GM18870 (cell line): ENCODE data around the gene CCDC124.
A peak's percentile ranks its signal among the peaks of the same experiment; 100 is the strongest.
"Not testable (repeated sequence)": the region's sequence is repeated elsewhere in the genome, so short reads cannot be mapped to it uniquely, and the experiment has no call there.

Source experiments
- ATAC-seq: cut with Tn5 transposase; IDR thresholded peaks from one replicate; pipeline ENCODE4 v1.9.1; 2021; ENCODE audit warnings: moderate library complexity; ENCODE audit not compliant: unreplicated experiment

Gene CCDC124, protein sequence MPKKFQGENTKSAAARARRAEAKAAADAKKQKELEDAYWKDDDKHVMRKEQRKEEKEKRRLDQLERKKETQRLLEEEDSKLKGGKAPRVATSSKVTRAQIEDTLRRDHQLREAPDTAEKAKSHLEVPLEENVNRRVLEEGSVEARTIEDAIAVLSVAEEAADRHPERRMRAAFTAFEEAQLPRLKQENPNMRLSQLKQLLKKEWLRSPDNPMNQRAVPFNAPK

DNA sequence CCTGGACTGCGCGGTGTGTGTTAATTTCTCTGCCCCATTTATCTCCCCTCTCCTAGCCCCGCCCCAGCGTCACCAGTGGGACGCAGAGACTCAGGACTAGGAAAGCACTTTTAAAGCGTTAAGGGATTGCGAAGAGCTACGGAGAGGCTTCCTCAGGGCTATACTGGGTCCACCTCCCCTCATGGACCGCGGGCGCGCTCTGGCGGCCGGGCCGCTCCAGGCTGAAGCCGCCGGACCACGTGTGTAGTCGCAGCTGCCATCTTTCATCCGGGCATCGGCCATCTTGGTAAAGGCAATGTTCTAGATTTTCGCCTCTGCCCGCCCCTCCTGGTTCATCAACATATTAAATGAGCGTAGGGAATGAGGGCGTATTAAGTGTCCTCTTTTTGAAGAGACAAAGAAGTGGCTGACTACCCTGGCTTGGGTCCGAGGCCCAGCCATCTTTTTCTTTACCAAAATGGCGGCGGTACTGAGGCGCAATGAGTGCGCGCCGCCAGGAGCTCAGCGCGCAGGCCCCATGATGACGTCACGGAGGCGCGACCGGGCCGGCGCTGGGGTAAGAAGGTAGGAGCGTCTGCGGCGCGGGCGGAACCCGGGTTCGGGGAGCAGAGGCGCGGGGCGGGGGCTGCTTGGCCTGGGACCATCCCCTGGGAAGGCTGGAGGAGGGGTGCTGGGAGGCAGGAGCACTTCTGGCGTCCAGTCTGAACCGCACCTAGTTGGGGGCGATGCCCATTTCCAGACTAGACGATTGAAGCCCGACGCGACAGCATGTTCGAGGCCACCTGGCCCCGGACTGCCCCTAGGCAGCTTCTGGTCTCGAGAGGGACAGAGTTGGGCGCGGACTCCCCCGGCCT lies at the start of gene CCDC124:
CCDC124 (plus strand) TSS at position 531 of the 854 bp plus-strand sequence. CDS start 3,406 bp downstream, outside the sequence.
- ATAC-seq, result peak; percentile 62

DNA sequence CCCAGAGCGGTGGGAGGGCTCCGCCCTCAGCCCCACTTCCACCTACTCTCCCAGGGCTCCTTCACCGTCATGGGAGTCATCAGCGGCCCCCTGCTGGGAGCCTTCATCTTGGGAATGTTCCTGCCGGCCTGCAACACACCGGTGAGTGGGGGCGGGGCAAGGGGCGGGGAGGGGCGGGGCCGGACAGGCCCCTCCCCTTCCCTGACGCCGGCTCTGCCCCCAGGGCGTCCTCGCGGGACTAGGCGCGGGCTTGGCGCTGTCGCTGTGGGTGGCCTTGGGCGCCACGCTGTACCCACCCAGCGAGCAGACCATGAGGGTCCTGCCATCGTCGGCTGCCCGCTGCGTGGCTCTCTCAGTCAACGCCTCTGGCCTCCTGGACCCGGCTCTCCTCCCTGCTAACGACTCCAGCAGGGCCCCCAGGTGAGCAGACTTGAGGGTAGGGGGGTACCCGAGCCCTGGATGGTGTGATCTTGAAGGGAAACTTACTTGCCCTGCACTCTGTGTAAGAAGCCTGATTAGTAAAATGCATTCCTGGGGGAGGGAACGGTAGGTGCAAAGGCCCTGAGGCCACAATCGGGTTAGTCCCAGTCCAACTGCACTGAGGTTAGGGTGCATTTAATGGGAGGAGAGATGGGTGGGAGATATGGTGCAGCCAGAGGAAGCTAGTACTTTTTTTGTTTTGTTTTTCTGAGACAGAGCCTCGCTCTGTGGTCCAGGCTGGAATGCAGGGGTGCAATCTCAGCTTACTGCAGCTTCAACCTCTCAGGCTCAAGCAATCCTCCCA lies 49.0 kb upstream of the CCDC124 start:
- no peak for ATAC-seq

DNA sequence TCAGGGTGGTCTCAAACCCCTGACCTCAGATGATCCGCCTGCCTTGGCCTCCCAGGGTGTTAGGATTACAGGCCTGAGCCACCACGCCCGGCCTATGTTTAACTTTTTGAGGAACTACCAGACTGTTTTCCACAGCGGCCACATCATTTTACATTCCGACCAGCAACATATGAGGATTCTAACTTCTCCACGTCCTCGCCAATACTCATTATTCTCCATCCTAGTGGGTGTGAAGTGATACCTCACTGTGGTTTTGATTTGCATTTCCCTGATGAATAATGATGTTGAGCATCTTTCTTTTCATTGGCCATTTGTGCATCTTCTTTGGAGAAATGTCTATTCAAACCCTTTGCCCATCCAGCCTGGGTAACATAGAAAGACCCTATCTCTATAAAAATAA lies 46.3 kb upstream of the CCDC124 start:
- no peak for ATAC-seq

DNA sequence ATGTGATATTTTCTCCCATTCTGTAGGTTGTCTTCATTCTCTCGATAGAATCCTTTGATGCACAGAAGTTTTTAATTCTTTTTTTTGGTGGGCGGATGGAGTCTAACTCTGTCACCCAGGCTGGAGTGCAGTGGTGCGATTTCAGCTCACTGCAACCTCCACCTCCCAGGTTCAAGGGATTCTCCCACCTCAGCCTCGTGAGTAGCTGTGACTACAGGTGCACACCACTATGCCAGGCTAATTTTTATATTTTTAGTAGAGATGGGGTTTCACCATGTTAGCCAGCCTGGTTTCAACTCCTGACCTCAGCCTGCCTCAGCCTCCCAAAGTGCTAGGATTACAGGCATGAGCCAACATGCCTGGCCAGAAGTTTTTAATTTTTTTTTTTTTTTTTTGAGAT lies 45.6 kb upstream of the CCDC124 start:
- ATAC-seq, result not testable (repeated sequence)

DNA sequence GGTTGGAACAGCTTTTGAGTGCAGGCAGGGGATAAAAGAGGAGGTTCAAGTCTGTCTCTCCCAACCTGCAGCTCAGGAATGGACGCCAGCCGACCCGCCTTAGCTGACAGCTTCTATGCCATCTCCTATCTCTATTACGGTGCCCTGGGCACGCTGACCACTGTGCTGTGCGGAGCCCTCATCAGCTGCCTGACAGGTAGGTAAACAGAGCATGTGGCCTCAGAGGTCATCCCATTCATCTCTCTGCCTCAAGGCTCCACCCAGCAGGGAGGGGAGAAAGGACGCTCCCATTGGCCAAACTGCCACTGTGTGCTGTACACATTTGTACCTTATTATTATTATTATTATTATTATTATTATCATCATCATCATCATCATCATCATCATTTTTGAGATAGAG lies 44.6 kb upstream of the CCDC124 start:
- no peak for ATAC-seq

DNA sequence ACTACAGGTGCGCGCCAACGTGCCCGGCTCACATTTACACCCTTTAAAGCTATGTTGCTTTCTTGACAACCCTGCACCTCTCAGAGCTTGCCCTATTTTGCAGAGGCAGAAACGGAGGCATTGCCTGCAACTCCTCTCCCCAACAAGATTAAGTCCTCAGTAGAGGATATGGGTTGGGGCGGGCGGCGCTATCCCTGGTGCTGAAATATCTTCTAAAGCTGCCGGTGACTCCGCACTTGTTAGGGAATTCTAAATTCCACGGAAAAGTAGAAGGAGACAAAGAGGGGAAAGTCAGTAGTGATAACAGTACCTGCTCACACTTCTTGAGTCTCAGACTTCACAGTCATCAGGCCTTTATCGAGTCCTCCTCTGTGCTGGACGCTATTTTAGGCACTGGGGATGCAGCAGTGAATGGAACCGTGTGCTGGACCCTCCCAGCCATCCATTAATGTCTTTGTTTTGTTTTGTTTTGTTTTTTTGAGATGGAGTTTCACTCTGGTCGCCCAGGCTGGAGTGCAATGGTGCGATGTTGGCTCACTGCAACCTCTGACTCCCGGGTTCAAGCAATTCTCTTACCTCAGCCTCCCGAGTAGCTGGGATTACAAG lies 43.1 kb upstream of the CCDC124 start:
- no peak for ATAC-seq

DNA sequence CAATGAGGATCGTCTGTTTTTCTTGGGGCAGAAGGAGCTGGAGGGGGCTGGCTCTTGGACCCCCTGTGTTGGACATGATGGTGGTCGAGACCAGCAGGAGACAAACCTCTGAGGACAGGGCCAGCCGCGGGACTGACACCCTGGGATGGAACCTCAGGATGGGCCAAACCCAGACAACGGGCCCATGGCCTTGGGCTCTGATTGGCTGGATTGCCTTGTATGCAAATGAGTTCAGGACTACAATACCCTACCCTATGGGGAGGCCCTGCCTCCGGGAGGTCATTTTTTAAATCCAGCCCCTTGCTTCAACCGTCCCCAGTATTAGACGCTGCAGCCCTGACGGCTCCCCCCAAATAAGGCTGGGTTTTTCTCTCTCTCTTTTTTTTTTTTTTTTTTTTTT lies 39.0 kb upstream of the CCDC124 start:
- ATAC-seq, result no peak

DNA sequence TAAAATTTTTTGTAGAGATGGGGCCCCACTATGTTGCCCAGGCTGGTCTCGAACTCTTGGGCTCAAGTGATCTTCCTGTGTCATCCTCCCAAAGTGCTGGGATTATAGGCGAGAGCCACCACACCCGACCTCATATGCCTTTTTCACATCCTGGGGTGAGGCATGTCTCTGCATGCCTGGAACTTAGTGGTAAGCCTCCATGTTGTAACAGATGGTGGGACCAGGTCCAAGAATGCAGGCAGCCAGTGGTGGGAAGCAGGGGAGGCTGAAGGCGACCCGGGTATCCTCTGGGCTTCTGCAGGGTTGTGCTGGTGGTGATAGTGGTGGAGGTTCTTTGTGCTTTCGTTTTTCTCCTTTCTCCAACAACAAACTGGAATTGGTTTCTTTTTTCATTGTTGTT lies 30.1 kb upstream of the CCDC124 start:
- no peak for ATAC-seq

DNA sequence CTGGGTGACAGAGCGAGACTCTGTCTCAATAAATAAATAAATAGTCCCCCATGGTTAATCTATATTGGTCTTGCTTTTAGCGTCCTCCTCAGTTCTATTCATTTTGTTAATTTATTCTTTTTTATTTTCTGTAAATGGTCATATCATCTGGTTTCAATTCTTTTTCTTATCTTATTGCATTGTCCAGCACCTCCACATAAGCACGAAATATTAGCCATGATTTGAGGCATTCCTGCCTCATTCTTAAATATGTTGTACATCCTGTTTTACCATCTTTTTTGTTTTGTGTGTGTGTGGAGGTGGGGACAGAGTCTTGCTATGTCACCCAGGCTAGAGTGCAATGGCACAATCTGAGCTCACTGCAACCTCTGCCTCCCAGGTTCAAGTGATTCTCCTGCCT lies 24.6 kb upstream of the CCDC124 start:
- no peak for ATAC-seq

DNA sequence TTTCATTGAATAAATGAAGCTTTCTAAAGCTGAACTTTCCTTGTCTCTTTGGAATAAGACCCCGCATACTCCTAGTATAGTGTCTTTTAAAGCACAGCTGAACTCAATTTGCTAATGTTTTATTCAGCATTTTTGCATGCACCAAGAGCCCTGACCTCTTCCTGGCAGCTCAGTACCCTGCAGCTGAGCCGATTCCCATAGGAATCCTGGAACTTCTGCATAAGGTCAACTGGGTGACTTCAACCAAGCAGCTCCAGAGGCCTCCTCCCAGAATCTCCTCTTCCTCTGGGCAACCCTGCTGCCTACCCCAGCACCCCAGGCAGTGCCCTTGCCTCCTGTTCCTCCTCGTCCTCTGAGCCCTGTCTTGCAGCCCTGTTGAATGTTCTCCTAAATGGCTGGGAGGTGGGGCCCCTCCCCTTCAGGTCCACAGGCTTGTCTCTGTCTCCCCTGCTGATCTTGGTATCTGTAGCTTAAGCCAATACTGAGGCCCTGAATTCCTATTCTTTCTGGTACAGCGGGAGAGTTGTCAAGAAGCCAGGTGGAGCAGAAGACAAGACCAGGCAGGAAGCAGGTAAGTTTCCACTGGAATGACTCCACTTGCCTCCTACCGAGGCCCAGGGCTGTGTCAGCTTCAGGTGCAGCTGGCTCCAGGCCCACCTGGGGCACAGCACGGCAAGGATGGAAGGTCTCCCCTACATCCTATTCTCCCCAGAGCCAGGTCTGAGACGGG lies 23.6 kb upstream of the CCDC124 start:
- no peak for ATAC-seq

DNA sequence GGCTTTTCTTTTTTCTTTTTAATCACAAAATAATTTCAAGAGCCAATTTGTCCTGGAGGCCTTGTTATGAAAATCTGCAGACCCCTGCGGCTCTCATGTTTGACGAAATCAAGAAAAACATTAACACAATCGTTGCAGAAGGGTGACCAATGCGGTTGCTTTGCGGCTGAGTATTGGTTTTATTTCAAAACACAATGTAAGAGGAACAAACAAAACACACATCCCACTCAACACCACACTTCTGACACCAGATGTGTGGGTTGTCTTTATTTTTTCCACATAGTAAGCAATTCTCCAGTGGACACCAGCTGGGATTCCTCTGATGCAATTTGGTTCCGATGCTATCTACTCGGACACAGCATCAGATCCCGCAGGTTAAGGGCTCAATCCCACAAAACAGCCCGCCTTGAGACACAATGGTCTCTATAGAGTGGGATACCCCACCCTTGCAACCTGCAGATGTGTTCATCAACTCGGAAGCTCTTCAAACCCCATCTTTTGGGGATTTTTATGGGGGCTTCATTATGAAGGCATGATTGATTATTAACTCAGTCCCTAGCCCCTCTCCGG lies 21.9 kb upstream of the CCDC124 start:
- ATAC-seq, result no peak

DNA sequence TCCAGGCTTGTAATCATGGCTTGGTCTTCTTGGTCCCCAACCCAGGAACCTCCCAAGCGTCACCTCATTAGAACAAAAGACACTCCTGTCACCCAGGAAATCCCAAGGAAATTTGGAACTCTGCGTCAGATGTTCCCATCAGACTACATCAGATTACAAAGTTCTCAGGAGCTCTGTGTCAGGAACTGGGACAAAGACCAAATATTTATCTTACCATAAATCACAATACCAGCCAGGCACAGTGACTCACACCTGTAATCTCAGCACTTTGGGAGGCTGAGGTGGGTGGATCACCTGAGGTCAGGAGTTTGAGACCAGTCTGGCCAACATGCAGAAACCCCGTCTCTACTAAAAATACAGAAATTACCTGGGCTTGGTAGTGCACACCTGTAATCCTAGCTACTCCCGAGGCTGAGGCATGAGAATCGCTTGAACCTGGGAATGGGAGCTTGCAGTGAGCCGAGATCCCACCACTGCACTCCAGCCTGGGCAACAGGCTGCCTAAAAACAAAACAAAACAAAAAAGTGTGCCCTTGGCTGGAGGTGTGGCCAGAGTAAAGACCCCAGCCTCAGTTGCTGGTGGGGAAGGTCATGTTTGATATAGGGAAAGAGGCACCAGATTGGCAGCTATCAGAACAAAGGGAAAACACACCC lies 16.7 kb upstream of the CCDC124 start:
- ATAC-seq, result no peak

DNA sequence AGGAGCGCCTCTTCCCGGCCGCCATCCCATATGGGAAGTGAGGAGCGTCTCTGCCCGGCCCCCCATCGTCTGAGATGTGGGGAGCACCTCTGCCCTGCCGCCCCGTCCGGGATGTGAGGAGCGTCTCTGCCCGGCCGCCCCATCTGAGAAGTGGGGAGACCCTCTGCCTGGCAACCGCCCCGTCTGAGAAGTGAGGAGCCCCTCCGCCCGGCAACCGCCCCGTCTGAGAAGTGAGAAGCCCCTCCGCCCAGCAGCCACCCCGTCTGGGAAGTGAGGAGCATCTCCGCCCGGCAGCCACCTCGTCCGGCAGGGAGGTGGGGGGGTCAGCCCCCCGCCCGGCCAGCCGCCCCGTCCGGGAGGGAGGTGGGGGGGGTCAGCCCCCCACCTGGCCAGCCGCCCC lies 14.7 kb upstream of the CCDC124 start:
- not testable (repeated sequence) for ATAC-seq

DNA sequence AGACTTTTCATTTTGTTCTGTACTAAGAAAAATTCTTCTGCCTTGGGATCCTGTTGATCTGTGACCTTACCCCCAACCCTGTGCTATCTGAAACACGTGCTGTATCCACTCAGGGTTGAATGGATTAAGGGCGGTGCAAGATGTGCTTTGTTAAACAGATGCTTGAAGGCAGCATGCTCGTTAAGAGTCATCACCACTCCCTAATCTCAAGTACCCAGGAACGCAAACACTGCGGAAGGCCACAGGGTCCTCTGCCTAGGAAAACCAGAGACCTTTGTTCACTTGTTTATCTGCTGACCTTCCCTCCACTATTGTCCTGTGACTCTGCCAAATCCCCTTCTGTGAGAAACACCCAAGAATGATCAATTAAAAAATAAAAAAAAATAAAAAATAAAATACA lies 13.7 kb upstream of the CCDC124 start:
- ATAC-seq, result not testable (repeated sequence)

DNA sequence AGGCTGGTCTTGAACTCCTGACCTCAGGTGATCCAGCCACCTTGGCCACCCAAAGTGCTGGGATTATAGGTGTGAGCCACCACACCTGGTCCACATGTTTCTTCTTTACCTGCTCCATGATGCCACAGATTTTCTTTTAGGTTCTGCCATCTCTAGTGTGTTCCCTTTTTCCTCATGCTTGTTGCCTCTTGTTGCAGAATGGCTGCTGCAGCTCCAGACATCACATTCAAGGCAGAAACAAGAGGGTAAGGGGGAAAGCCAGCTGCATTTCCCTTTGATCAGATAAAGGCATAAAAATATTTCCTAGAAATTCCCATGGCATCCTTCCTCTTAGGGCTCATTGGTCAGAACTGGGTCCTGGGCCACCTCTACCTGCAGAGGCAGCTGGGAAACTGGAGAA lies 12.3 kb upstream of the CCDC124 start:
- no peak for ATAC-seq

DNA sequence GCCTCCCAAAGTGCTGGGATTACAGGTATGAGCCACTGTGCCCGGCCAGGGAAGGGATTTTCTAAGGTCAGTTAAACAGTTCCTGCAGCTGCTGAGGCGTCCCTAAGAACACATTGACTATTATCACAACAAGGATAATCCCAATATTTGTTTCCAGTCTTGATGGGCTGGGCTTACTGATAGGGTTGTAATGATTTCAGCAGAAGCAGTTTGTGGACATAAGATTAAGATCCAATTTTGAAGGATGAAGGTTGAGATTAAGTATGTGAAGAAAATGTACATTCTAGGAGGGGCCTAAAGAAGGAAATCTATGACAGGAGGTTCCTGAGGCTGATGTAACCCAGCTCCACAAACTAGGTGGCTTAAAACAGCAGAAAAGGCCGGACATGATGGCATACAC lies 10.7 kb upstream of the CCDC124 start:
- ATAC-seq, result no peak

DNA sequence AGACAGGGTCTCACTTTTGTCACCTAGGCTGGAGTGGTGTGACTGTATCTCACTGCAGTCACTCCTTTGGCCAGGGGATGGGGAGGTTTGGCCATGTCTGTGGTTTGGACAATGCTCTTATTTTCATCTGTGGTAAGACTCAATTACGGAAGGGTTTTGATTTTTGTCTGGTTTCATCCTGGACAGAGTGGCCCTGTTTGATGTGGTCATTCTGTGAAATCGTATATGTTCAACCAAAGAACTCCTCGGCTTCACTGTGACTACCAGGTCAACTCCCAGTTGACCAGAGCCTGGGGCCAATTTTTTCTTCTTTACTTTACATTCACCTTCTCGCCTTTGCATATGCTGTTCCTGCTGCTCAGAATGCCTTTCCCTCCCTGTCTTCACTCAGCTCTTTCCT lies 6.8 kb upstream of the CCDC124 start:
- no peak for ATAC-seq

DNA sequence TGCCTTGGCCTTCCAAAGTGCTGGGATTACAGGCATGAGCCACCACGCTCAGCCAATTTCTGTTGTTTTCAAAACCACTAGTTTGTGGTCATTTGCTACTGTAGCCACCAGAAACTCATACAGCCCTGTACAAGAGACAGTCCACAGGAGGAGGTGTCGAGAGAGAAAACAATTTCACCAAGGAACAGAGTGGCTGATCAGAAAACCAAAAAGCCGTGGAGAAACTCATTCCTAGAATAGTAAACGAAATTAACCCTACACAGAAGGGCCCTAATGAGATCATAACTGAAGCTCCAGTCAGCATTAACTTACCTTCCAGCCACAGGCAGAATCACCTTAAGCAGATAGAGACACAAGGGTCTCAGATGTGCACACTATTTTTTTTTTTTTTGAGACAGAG lies 3.8 kb upstream of the CCDC124 start:
- ATAC-seq, result no peak

DNA sequence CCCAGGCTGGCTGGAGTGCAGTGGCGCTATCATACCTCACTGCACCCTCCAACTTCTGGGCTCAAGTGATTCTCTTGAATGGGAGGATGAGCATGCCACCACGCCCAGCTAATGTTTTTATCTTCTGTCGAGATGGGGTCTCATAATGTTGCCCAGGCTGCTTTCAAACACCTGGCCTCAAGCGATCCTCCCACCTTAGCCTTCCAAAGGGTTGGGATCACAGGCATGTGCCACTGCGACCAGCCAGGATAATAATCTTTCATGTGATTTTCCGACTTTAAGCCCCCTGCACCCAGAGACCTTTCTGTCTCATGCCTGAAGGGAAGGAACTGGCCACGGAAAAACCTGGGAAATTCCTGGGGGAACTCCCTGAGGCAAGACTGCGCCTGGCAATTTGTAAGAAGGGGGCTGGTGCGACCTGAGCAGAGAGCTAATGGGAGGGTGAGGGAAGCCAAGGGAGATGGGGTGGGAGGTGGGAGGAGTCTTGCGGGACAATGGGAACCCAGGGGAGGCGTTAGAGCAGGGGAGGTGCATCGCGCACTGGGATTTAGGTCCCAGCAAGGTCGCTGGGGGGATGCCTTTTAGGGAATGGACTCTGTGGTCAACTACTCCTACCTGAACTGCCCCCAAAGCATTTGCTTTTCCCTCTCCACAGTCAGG lies 1.2 kb upstream of the CCDC124 start:
- ATAC-seq, result no peak
